Bronchial epithelial cell (primary cell): Measurements from ENCODE around the gene RFX5. TPM values are rescaled to one million over a fixed set of nuclear protein-coding genes. Genes with fewer than 3 reads are reported as not detected.

Experiments used
- DNase-seq: peaks from one replicate; pipeline ENCODE4 v3.0.0-alpha.2; 2010; ENCODE audit warnings: low read depth
- FAIRE-seq: peaks from 2 replicates; lab custom pipeline; 2011; peaks lifted over from hg19 to GRCh38; lab: Jason Lieb, UNC
- H3K27me3 ChIP-seq: 2 replicates; pipeline ENCODE4 v1.5.1; 2011; ENCODE audit warnings: low read length; ENCODE audit not compliant: control insufficient read depth, insufficient read depth
- H3K36me3 ChIP-seq: 2 replicates; pipeline ENCODE4 v1.5.1; 2011; ENCODE audit warnings: low read length; ENCODE audit not compliant: control insufficient read depth, insufficient read depth
- H3K4me3 ChIP-seq: 2 replicates; pipeline ENCODE4 v1.5.1; 2011; ENCODE audit warnings: mild to moderate bottlenecking, low read depth, low read length, control low read depth
- total RNA-seq: library from RNA; depleted of rRNA; stranded (reverse); fragments of >200 nt; gene quantifications from 2 replicates; pipeline ENCODE4 v1.2.1, GENCODE V29; 2014
- TF ChIP-seq, protein P1 (sequence below): IDR thresholded peaks from 2 replicates; pipeline ENCODE4 v1.5.1; 2011; ENCODE audit warnings: mild to moderate bottlenecking, moderate library complexity, low read length, control low read depth, inconsistent platforms; ENCODE audit not compliant: insufficient read depth, severe bottlenecking

The RFX5 gene
- total RNA-seq, 1 donor from 2014 or later = 16.6 TPM

DNA sequence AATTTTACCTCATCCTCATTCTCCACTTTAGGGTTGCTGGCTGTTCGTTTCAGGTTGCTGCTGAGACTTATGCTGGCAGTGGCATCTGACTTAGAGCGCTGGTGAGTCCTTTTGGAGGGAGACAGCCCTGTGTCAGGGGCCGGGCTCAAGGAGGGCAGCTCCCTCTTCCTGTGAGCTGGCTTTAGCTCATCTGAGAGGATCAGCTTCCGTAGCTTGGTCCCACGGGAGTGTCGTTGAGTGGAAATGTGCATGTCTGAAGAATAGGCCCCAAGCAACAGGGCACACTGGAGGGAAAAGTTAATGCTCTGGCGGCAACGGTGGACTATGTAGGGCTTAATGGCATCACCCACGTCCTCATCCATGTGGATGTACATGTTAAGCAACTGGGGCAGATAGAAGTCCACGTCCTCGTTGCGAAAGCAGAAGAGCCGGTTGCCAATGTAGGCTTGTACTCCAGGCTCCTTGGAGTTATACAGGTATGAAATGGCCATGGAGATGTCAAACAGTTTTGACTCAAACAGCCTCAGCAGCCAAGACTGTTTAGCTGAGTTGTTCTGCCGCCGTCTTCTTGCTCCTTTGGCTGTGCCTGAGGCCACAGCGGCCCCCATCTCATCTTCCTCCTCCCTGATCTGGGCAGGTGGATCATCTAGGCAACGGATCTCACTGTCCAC, 31.4 kb downstream of the RFX5 start:
- TF ChIP-seq, protein P1, sequence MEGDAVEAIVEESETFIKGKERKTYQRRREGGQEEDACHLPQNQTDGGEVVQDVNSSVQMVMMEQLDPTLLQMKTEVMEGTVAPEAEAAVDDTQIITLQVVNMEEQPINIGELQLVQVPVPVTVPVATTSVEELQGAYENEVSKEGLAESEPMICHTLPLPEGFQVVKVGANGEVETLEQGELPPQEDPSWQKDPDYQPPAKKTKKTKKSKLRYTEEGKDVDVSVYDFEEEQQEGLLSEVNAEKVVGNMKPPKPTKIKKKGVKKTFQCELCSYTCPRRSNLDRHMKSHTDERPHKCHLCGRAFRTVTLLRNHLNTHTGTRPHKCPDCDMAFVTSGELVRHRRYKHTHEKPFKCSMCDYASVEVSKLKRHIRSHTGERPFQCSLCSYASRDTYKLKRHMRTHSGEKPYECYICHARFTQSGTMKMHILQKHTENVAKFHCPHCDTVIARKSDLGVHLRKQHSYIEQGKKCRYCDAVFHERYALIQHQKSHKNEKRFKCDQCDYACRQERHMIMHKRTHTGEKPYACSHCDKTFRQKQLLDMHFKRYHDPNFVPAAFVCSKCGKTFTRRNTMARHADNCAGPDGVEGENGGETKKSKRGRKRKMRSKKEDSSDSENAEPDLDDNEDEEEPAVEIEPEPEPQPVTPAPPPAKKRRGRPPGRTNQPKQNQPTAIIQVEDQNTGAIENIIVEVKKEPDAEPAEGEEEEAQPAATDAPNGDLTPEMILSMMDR = no peak
- Histone ChIP-seq H3K27me3 (no peaks in the 10 kb centered on the region), H3K4me3 (no peak overlapping the region), H3K36me3 (peaks cover 9% of the 10 kb centered on the region)
- no peak for DNase-seq
- no peak for FAIRE-seq

DNA sequence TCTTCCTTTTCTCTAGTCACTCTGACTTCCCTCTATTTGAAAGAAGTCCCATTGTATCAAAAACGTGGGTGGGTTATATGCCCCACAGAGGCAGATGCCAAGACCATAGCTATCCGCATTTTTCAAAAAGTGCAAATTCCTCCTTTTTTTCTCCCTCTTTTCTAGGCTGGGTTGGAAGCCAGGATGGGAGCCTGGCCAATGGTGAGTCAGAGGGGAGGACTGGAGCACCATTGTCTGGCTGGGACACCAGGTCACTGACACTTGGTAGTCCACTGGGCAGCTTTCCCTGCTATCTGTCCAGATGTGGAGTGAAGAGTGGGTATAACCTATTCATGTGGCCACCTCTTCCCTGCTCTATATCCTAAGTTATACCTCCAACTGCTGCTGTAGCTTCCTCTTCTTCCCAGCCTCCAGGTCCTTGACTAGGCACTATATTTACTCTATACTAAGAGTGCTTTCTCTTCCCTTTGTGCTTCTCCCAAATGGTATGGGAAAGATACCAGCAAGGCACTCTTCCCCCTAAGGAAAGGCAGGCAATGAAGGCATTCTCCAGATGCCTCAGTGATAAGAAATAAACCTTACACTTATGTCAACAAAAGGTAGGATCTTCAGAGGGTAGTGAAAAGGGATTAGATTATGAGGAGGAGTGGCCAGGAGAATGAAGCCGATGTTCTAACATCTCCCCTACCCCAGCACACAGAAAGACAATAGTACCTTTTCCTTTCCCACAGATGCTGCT, 32.7 kb downstream of the RFX5 start:
- DNase-seq = no peak
- Histone ChIP-seq H3K27me3 (no peaks in the 10 kb centered on the region), H3K4me3 (no peak overlapping the region), H3K36me3 (peaks cover 13% of the 10 kb centered on the region)
- no peak for FAIRE-seq
- TF ChIP-seq, protein P1 = no peak

DNA sequence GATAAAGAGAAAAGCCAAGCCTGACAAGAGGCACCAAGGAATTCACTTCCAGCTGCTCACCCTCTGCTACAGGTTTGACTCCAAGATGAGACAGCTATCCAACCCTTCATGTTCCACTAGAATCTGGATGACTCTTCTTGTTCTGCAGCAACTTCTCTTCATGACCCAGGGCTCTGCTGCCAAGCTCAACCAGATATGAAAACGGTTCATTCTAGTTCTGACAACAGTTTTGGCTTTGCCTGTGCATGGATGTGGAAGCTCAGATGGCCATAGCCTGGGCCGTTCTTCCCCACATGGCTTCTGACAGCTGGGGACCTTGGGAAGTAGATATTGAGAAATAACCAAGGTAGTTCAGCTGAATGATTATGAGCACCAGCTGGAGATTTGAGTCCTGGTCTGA, 33.6 kb downstream of the RFX5 start:
- H3K36me3 ChIP-seq = peaks cover 18% of the 10 kb centered on the region
- TF ChIP-seq, protein P1 = no peak
- H3K27me3 ChIP-seq = no peaks in the 10 kb centered on the region
- FAIRE-seq (no peak), DNase-seq (no peak)
- no peak overlapping the region for H3K4me3 ChIP-seq

DNA sequence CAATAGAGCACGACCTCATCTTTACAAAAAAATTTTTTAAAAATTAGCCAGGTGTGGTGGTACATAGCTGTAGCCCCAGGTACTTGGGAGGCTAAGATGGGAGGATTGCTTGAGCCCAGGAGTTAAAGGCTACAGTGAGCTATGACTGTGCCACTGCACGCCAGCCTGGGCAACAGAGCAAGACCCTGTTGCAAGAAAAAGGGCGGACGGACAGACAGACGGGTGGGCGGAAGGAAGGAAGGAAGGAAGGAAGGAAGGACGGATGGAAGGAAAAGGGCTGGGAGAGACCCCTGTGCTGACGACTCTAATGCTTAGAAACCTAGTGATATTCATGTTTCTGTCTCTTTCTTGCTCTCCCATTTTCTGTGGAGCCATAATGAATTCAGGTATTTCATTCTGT, 34.2 kb downstream of the RFX5 start:
- no peak for FAIRE-seq
- H3K36me3 ChIP-seq = peaks cover 23% of the 10 kb centered on the region

DNA sequence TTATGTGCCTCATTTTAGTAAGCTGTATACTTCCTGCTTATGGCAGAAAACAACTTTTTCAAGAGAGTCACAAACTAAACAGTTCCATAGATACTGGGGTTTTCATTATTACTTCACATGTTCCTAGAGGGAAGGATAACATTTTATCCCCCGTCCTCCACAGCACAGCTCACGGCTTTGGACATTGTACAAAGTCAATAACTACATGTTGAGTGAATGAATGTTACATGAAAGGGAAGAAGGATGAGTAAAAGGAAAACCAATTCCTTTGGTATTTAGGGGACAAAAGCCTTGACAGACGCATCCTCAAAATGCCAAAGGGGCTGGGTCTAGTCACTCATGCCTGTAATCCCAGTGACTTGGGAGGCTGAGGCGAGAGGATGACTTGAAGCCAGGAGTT, 34.6 kb downstream of the RFX5 start:
- Histone ChIP-seq H3K27me3 (no peaks in the 10 kb centered on the region), H3K4me3 (no peak overlapping the region), H3K36me3 (peaks cover 27% of the 10 kb centered on the region)
- TF ChIP-seq, protein P1 = no peak
- FAIRE-seq (no peak), DNase-seq (peak; percentile 43)

More for the DNA sequence above, 34.2 kb downstream of the RFX5 start:
- Histone ChIP-seq H3K4me3 (no peak overlapping the region), H3K27me3 (no peaks in the 10 kb centered on the region)
- TF ChIP-seq, protein P1 = no peak
- no peak for DNase-seq
